SH-SY5Y (cell line): Measurements from ENCODE around the gene GALR3.

Source experiments
- GATA2 ChIP-seq: IDR thresholded peaks from 2 replicates; pipeline ENCODE4 v1.6.1; 2011; ENCODE audit warnings: mild to moderate bottlenecking, low read depth, low read length
- GATA3 ChIP-seq: IDR thresholded peaks from 2 replicates; pipeline ENCODE4 v1.6.1; 2011; ENCODE audit warnings: low read depth, mild to moderate bottlenecking, low read length, moderate library complexity

DNA sequence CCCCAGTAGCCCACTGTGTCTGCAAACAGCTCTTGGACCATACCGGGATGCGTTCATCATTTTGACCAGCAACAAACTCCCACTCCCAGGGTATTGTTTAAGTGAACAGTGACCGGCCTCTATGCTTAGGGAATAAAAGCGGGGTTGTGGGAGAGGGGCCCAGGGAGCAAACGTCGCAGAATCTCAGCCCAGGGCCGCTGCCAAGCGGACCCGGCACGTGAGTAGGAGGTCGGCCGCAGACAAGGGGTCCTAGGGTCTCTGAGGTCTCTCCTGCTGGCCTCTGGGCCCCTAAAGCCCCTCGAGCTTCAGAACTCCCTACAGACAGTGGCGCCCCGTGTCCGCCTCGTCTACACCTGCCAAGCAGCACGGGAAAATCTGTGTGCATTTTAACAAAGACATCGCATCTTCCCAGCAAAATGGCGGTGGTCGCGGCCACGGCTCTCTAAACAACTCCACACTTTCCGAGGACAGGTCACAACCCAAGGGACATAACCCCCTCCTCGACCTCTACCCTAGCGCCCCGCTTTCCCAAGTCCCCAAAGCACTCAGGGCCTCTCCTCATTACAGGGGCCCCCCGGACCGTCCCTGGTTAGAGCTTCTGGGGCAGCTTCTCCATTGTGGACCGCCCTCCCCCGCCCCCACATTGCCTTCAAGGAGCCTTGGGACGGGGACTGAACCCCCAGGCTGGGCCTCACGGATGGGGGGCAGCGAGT lies 19.4 kb upstream of the GALR3 start:
- no peak for TF ChIP-seq GATA2
- TF ChIP-seq GATA3, result no peak
